NCI-H82 treated with DMSO at 0.1 percent for 48 hours (cell line): ENCODE measurements around the gene CRYAB.
"Not testable (repeated sequence)": the region's sequence is repeated elsewhere in the genome, so short reads cannot be mapped to it uniquely, and the experiment has no call there.

ENCODE experiments used
- DNase-seq: peaks from one replicate; lab custom pipeline; 2025; ENCODE audit not compliant: unreplicated experiment; lab: John Stamatoyannopoulos, UW

Gene CRYAB

GRCh38 chr11:111933872-111934271 lies 22.3 kb upstream of the CRYAB start:
- DNase-seq = no peak

- not testable (repeated sequence) for DNase-seq
Observed at GRCh38 chr11:111933176-111933575, 21.6 kb upstream of the CRYAB start.

- no peak for DNase-seq
Observed at GRCh38 chr11:111932611-111932950, 21.0 kb upstream of the CRYAB start.

- DNase-seq = no peak
Observed at GRCh38 chr11:111930472-111930871, 18.9 kb upstream of the CRYAB start.

- peak; percentile 83 for DNase-seq
Observed at GRCh38 chr11:111926505-111927391, 15.2 kb upstream of the CRYAB start.

GRCh38 chr11:111925953-111926352 lies 14.4 kb upstream of the CRYAB start:
- no peak for DNase-seq

GRCh38 chr11:111923951-111924350 lies 12.4 kb upstream of the CRYAB start:
- DNase-seq = no peak

GRCh38 chr11:111923351-111923788 lies 11.8 kb upstream of the CRYAB start:
- DNase-seq = no peak

GRCh38 chr11:111922803-111923202 lies 11.2 kb upstream of the CRYAB start:
- no peak for DNase-seq

GRCh38 chr11:111921541-111922230 lies 10.1 kb upstream of the CRYAB start:
- no peak for DNase-seq

- DNase-seq = no peak
Observed at GRCh38 chr11:111920908-111921307, 9.3 kb upstream of the CRYAB start.

GRCh38 chr11:111918390-111919256 lies 7.1 kb upstream of the CRYAB start, which contains the start of gene C11orf52:
TSS of gene C11orf52 (plus strand) at chr11:111918913. CDS start at chr11:111918973, 60 bp downstream.
- no peak for DNase-seq

- DNase-seq = no peak
Observed at GRCh38 chr11:111917788-111918187, 6.2 kb upstream of the CRYAB start.

GRCh38 chr11:111917312-111917711 lies 5.7 kb upstream of the CRYAB start:
- no peak for DNase-seq

- DNase-seq = no peak
Observed at GRCh38 chr11:111916768-111917167, 5.2 kb upstream of the CRYAB start.

GRCh38 chr11:111913997-111914396 lies 2.4 kb upstream of the CRYAB start:
- no peak for DNase-seq

- no peak for DNase-seq
Observed at GRCh38 chr11:111913031-111913861, 1.7 kb upstream of the CRYAB start.

- no peak for DNase-seq
Observed at GRCh38 chr11:111912535-111912934, 965 bp upstream of the CRYAB start, which contains the start of gene HSPB2. TSS of gene HSPB2 (plus strand) at chr11:111912734. CDS start at chr11:111912830, 96 bp downstream.

GRCh38 chr11:111910676-111911562 lies 651 bp downstream of the CRYAB start:
- no peak for DNase-seq
